Gastrocnemius medialis (tissue), 4 donors: ENCODE measurements around the gene FLT4.

Source experiments
- POLR2A ChIP-seq, 2 donors: fragments of 450-650 bp; IDR thresholded peaks; one replicate each; pipeline ENCODE4 v1.6.1; 2017; ENCODE audit warnings: antibody characterized with exemption in 2 of 2, mild to moderate bottlenecking in 2 of 2, moderate library complexity in 2 of 2
- TF ChIP-seq, protein P1 (sequence below), 5 experiments: fragments of 450-650 bp in 3 of 5; fragments of 200-600 bp in 2 of 5; sonication (generic) in 2 of 5; IDR thresholded peaks in 4 of 5; conservative IDR thresholded peaks in 1 of 5; 1 replicate in 4 of 5; 2 replicates in 1 of 5; pipeline ENCODE4 v1.5.1; 2016 to 2019; ENCODE audit warnings: antibody characterized with exemption in 5 of 5, mild to moderate bottlenecking in 3 of 5, moderate library complexity in 3 of 5

- TF ChIP-seq, protein P1, sequence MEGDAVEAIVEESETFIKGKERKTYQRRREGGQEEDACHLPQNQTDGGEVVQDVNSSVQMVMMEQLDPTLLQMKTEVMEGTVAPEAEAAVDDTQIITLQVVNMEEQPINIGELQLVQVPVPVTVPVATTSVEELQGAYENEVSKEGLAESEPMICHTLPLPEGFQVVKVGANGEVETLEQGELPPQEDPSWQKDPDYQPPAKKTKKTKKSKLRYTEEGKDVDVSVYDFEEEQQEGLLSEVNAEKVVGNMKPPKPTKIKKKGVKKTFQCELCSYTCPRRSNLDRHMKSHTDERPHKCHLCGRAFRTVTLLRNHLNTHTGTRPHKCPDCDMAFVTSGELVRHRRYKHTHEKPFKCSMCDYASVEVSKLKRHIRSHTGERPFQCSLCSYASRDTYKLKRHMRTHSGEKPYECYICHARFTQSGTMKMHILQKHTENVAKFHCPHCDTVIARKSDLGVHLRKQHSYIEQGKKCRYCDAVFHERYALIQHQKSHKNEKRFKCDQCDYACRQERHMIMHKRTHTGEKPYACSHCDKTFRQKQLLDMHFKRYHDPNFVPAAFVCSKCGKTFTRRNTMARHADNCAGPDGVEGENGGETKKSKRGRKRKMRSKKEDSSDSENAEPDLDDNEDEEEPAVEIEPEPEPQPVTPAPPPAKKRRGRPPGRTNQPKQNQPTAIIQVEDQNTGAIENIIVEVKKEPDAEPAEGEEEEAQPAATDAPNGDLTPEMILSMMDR (IDR thresholded peaks at IDR 0.05 in 4 of 5, conservative IDR thresholded peaks at IDR 0.05 in 1 of 5), result no peak
- no peak for TF ChIP-seq POLR2A (IDR thresholded peaks at IDR 0.05)
Observed at GRCh38 chr5:180593446-180594206, 55.8 kb downstream of the FLT4 start.
